GM08714 (cell line): ENCODE results near the gene SEPTIN10.
"Not testable (repeated sequence)": the region's sequence is repeated elsewhere in the genome, so short reads cannot be mapped to it uniquely, and the experiment has no call there.

Experiments
- H3K4me3 ChIP-seq: fragments of 200-500 bp; sonication (Bioruptor generic); 2 replicates; pipeline ENCODE4 v1.5.1; 2014; ENCODE audit warnings: mild to moderate bottlenecking, low read length, inconsistent platforms
- ZNF274 ChIP-seq: IDR thresholded peaks from 2 replicates; pipeline ENCODE4 v1.6.1; 2012; ENCODE audit warnings: mild to moderate bottlenecking, low read depth, low read length

The SEPTIN10 gene

GRCh38 chr2:109557309-109557708, 56.5 kb downstream of the SEPTIN10 start:
- H3K4me3 ChIP-seq: no peak overlapping the region
- TF ChIP-seq ZNF274: no peak

GRCh38 chr2:109555346-109555900, 58.3 kb downstream of the SEPTIN10 start:
- TF ChIP-seq ZNF274: no peak
- H3K4me3 ChIP-seq: no peak overlapping the region

DNA sequence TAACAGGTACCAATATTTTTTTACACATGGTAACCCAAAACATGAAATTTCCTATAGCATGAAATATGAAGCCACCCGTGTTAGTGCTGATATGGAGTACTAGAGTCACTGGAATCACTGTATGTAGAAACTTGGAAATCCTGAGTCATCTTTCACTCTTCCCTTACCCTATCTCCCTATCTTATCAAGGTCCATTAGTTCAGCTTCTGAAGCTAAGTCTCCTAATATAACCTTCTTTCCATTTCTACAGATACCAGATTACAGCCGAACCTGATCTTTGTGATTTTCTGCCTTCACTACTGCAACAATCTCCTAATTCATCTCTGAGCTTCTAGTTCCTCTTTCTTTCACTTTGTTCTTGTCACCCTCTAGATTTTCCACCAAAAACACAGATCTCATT, 59.0 kb downstream of the SEPTIN10 start:
- no peak overlapping the region for H3K4me3 ChIP-seq
- TF ChIP-seq ZNF274: no peak

GRCh38 chr2:109549016-109549590, 64.7 kb downstream of the SEPTIN10 start:
- no peak overlapping the region for H3K4me3 ChIP-seq
- no peak for TF ChIP-seq ZNF274

GRCh38 chr2:109547280-109547679, 66.5 kb downstream of the SEPTIN10 start:
- TF ChIP-seq ZNF274: no peak
- no peak overlapping the region for H3K4me3 ChIP-seq

DNA sequence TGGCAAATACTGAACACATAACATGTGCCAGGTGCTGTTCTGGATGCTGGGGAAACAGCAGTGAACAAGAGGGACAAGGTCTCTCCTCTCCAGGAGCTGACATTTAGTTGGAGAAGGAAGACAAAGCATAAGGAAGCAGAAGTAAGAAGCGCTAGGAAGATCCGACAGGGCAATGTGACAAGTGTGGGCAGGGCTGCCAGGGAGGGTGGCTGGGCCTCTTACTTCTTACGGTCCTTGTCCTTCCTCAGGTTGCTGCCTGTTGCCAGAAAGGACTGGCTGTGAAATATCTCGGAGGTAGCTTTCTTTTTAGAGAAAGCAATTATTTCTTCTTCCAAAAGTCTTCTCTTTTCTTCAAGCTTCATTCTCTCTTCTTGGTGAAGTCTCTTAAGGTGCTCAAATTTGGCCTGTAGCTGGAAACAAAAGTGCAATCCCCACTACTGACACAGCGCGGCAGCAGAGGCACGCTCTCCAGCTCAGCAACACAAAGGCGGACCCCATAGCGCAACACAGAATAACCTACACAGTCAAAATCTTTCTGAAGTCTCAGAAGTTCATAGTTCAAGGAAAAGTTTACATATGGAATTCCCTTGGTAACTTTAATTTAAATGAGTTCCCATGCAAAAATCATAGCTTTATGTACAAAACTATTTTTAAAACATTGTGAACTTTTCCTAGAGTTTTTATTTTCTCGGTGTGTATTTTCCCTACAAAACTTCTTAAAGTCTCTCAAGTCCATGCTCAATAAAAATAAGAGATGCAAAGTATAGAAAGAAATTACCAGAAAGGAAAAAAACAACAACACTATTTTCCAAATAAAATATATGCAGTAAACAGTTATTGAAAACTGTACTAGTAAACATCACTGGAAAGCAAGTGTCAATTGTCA, 67.7 kb downstream of the SEPTIN10 start:
- TF ChIP-seq ZNF274: no peak
- H3K4me3 ChIP-seq: no peak overlapping the region

DNA sequence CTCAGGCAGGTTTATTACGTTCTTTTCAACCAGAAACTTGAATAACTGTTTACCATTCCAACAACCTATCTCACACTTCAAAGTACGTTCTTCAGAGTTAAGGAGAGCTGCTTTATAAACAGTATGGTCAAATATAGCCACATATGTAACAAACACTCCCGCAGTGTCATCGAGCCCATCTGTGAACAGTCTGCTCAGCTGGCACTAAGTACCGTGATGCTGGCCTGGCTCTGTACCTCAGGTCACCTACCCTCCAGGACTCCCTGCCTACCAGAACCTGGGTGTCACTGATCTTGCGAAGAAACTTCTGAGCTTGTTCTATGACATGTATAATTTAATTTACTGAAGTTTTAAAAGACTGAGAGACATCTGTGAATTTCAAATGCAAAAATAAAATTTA, 71.4 kb downstream of the SEPTIN10 start:
- H3K4me3 ChIP-seq: no peak overlapping the region
- no peak for TF ChIP-seq ZNF274

DNA sequence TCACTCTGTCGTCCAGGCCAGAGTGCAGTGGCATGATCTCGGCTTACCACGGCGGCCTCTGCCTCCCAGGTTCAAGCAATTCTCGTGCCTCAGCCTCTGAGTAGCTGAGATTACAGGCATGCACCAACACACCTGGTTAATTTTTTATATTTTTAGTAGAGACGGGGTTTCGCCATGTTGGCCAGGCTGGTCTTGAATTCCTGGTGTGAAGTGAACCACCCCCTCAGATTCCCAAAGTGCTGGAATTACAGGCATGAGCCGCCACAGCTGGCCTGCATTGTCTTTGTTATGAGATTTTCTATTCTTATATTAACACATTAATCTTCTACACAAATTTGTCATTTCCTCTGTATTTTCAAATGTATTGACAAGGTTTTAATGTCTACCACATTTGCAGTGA, 75.2 kb downstream of the SEPTIN10 start:
- TF ChIP-seq ZNF274: no peak
- no peak overlapping the region for H3K4me3 ChIP-seq

GRCh38 chr2:109537565-109538222, 76.1 kb downstream of the SEPTIN10 start:
- no peak for TF ChIP-seq ZNF274
- no peak overlapping the region for H3K4me3 ChIP-seq

GRCh38 chr2:109536556-109536955, 77.2 kb downstream of the SEPTIN10 start:
- H3K4me3 ChIP-seq: not testable (repeated sequence)

DNA sequence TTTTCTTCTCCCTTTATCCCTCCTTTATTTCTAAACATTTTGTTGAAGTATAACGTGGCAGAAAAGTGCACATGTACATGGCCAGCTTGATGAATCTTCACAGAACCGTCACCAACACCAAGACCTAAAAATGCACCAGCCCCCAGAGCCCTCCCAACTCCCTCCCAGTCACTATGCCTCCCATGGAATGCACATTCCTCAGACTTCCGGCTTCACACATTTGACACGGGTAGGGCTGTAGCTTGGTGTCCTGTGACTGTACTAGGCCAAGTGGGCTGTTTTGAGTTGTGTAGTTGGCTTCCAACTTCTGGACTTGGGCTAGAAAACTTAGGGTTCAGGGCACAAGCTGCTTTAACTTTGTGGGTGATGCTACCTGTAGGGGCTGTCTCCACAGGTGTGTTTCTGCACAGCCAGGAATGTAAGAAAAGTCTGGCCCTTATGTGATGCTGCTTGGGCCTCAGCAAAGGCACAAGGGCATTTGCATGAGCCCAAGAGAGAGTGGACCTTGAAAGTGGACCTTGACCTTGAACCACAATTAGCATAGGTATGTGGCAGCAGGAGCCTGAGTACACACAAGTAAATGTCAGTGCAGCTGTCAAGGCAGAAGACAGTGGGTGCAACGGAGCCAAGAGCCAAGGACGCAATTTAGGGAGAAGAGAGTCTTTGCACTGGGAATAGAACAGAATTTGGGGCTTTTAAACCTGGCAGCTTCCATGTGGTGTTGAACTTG, 78.4 kb downstream of the SEPTIN10 start:
- H3K4me3 ChIP-seq: no peak overlapping the region
- no peak for TF ChIP-seq ZNF274

DNA sequence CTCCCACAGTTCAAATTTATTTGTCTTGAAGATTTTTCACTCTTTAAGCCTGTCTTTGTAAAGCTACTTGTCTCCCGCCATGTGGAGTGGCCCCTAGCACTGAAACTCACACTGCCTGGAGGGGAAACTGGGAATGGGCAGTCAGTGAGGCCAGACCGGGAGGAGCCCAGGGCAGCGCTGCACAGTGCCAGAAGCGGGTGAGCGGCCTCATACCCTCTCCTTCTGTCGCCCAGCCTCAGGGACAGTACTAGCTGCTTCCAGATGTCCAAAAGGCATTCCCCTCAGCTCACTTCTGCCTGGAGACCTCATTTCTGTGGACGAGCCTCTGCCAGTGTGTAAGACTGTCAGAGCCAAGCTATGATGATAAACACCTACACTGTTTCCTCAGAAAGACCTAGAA, 79.9 kb downstream of the SEPTIN10 start:
- no peak for TF ChIP-seq ZNF274
- H3K4me3 ChIP-seq: no peak overlapping the region

- no peak overlapping the region for H3K4me3 ChIP-seq
- no peak for TF ChIP-seq ZNF274
Measured at GRCh38 chr2:109532728-109533076, 81.1 kb downstream of the SEPTIN10 start.
